ENCODE data around the gene DERL2. TPM values are rescaled to one million over a fixed set of nuclear protein-coding genes. Genes with fewer than 3 reads are reported as not detected.

The DERL2 gene
- total and polyA plus RNA-seq, 2 experiments from 2014 or later: 65.0 to 113 TPM

GRCh38 chr17:5464717-5465507 is 21.1 kb downstream of the DERL2 start:
- H3K4me3 ChIP-seq: no peak overlapping the region
- peak overlapping the region; percentile 14; the same call in 1 of the 3 replicates for H3K4me3 Mint-ChIP-seq

More at GRCh38 chr17:5464717-5465507, 21.1 kb downstream of the DERL2 start:
- Mint-ChIP-seq H3K36me3 (ENCODE audit: low read depth) (peaks cover 35% of the 10 kb centered on the region), H3K9me3 (no peaks in the 10 kb centered on the region), H3K27ac (peak overlapping the region; percentile 70), H3K4me1 (peaks cover 23% of the 10 kb centered on the region), H3K27me3 (ENCODE audit: insufficient read depth, low read depth, poor library complexity) (peaks cover 2% of the 10 kb centered on the region)
- ATAC-seq (no peak), DNase-seq (ENCODE audit: low spot score) (no peak)
- H3K9me2 ChIP-seq (ENCODE audit: insufficient read depth): no peaks in the 10 kb centered on the region
- peaks cover 10% of the 10 kb centered on the region for H3K4me1 ChIP-seq (ENCODE audit: insufficient read depth)
- peaks cover 28% of the 10 kb centered on the region for H4K20me1 ChIP-seq (replicated peaks; ENCODE audit: insufficient read depth)
- H2AFZ ChIP-seq: no peak overlapping the region
- H3K4me2 ChIP-seq: no peak overlapping the region
- H3F3A ChIP-seq (replicated peaks; ENCODE audit: low read depth): no peaks in the 10 kb centered on the region
- no peak overlapping the region for H3K27ac ChIP-seq (ENCODE audit: low read depth)
- no peaks in the 10 kb centered on the region for H3K27me3 ChIP-seq (ENCODE audit: insufficient read depth)
- peaks cover 19% of the 10 kb centered on the region for H3K36me3 ChIP-seq (ENCODE audit: insufficient read depth)
- peaks cover 70% of the 10 kb centered on the region for H3K79me2 ChIP-seq (replicated peaks; ENCODE audit: insufficient read depth)
- TF ChIP-seq ZNF114 (CRISPR knock-in tag; IDR thresholded peaks at IDR 0.05): no peak
- no peak for TF ChIP-seq NANOG (IDR thresholded peaks at IDR 0.05; ENCODE audit: borderline replicate concordance)
- TF ChIP-seq EZH2phosphoT487 (IDR thresholded peaks at IDR 0.05; ENCODE audit: unreplicated experiment): no peak
- TF ChIP-seq JUNB (IDR thresholded peaks at IDR 0.05; ENCODE audit: unreplicated experiment): no peak
- TF ChIP-seq EZH2 (IDR thresholded peaks at IDR 0.05; ENCODE audit: low read depth, unreplicated experiment): no peak
- TF ChIP-seq CREB1 (CRISPR knock-in tag; IDR thresholded peaks at IDR 0.05; ENCODE audit: low read depth): no peak
- no peak for TF ChIP-seq ZNF462 (CRISPR knock-in tag; IDR thresholded peaks at IDR 0.05)
- TF ChIP-seq, protein P1, sequence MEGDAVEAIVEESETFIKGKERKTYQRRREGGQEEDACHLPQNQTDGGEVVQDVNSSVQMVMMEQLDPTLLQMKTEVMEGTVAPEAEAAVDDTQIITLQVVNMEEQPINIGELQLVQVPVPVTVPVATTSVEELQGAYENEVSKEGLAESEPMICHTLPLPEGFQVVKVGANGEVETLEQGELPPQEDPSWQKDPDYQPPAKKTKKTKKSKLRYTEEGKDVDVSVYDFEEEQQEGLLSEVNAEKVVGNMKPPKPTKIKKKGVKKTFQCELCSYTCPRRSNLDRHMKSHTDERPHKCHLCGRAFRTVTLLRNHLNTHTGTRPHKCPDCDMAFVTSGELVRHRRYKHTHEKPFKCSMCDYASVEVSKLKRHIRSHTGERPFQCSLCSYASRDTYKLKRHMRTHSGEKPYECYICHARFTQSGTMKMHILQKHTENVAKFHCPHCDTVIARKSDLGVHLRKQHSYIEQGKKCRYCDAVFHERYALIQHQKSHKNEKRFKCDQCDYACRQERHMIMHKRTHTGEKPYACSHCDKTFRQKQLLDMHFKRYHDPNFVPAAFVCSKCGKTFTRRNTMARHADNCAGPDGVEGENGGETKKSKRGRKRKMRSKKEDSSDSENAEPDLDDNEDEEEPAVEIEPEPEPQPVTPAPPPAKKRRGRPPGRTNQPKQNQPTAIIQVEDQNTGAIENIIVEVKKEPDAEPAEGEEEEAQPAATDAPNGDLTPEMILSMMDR (conservative IDR thresholded peaks at IDR 0.05; ENCODE audit: low read depth in 2 of 2): no peak
- TF ChIP-seq ZNF331 (CRISPR knock-in tag; IDR thresholded peaks at IDR 0.05; ENCODE audit: low read depth): no peak
- TF ChIP-seq, protein P2, sequence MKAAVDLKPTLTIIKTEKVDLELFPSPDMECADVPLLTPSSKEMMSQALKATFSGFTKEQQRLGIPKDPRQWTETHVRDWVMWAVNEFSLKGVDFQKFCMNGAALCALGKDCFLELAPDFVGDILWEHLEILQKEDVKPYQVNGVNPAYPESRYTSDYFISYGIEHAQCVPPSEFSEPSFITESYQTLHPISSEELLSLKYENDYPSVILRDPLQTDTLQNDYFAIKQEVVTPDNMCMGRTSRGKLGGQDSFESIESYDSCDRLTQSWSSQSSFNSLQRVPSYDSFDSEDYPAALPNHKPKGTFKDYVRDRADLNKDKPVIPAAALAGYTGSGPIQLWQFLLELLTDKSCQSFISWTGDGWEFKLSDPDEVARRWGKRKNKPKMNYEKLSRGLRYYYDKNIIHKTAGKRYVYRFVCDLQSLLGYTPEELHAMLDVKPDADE (IDR thresholded peaks at IDR 0.05): no peak
- TF ChIP-seq POLR2AphosphoS5 (IDR thresholded peaks at IDR 0.05; ENCODE audit: low read depth): no peak
- TF ChIP-seq REST (IDR thresholded peaks at IDR 0.05; ENCODE audit: unreplicated experiment): no peak
- no peak for TF ChIP-seq STAT1 (IDR thresholded peaks at IDR 0.05; ENCODE audit: unreplicated experiment)

Data from GM23338 (cell line).